Measurements from ENCODE around the gene SEC14L2. TPM values are rescaled to one million over a fixed set of nuclear protein-coding genes. Genes with fewer than 3 reads are reported as not detected.

SEC14L2 gene
- total RNA-seq, 1 experiment from 2014 or later: 14.4 TPM

DNA sequence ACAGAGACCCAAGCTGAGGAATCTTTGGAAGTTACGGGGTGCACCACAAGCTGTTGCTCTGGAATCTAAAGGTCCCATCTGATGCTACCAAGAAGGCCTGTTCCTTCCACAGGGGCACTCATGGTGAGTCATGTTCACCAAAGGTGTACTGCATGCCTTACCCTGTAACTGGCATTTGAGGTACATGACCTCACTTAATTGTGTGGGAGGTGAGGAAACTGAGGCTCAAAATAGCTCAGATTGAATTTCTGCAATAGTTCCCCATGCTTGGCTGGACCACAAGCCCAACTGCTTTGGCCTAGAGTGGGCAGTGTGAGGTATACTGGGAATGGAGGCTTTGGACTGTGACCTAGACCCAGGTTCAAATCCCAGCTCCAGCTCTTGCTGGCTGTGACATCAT lies 37.0 kb downstream of the SEC14L2 start:
- no peak for DNase-seq (ENCODE audit: low spot score)
- intact Hi-C loops (cut with micrococcal nuclease; ENCODE audit: unreplicated experiment): no loop called here
- ChIA-PET POLR2A (ENCODE audit: low non-redundant PET) (interaction anchor here (0.6 kb wide), 1 partner anchor 299 kb away, joined by 3 read pairs; no protein-coding TSS in a partner anchor), CTCF (no interaction called here)
- peak overlapping the region; percentile 100 for H3K27ac ChIP-seq (ENCODE audit: low read depth, low read length, poor library complexity, severe bottlenecking)
- no peaks in the 10 kb centered on the region for H3K9me3 ChIP-seq (ENCODE audit: low read depth, low read length, poor library complexity, severe bottlenecking)
- no TSS peak for BruUV-seq (replicated peaks)
- peaks cover 36% of the 10 kb centered on the region for H3K4me1 ChIP-seq (ENCODE audit: insufficient read depth, low read length, poor library complexity, severe bottlenecking)
- H3K4me3 ChIP-seq (ENCODE audit: low read depth, low read length, poor library complexity, severe bottlenecking): no peak overlapping the region
- peaks cover 3% of the 10 kb centered on the region for H3K36me3 ChIP-seq (ENCODE audit: insufficient read depth, low read length, poor library complexity, severe bottlenecking)
- no peak for TF ChIP-seq CTCF (conservative IDR thresholded peaks at IDR 0.05; ENCODE audit: low read depth, low read length)
- TF ChIP-seq EZH2 (IDR thresholded peaks at IDR 0.05; ENCODE audit: borderline replicate concordance, low read depth, low read length, poor library complexity, severe bottlenecking): no peak
- no peaks in the 10 kb centered on the region for H3K27me3 ChIP-seq (replicated peaks; ENCODE audit: insufficient read depth, low read depth, low read length, poor library complexity)

- TF ChIP-seq CTCF (conservative IDR thresholded peaks at IDR 0.05; ENCODE audit: low read depth, low read length) (no peak), EZH2 (IDR thresholded peaks at IDR 0.05; ENCODE audit: borderline replicate concordance, low read depth, low read length, poor library complexity, severe bottlenecking) (no peak)
- Histone ChIP-seq H3K36me3 (ENCODE audit: insufficient read depth, low read length, poor library complexity, severe bottlenecking) (no peaks in the 10 kb centered on the region), H3K27ac (ENCODE audit: low read depth, low read length, poor library complexity, severe bottlenecking) (peak overlapping the region; percentile 100), H3K9me3 (ENCODE audit: low read depth, low read length, poor library complexity, severe bottlenecking) (no peaks in the 10 kb centered on the region), H3K27me3 (replicated peaks; ENCODE audit: insufficient read depth, low read depth, low read length, poor library complexity) (no peaks in the 10 kb centered on the region), H3K4me1 (ENCODE audit: insufficient read depth, low read length, poor library complexity, severe bottlenecking) (peaks cover 39% of the 10 kb centered on the region), H3K4me3 (ENCODE audit: low read depth, low read length, poor library complexity, severe bottlenecking) (no peak overlapping the region)
- CTCF ChIA-PET: no interaction called here
- DNase-seq (ENCODE audit: low spot score): no peak
- POLR2A ChIA-PET (ENCODE audit: low non-redundant PET): interaction anchor here (0.9 kb wide), 1 partner anchor 11 kb away, joined by 3 read pairs; no protein-coding TSS in a partner anchor
- BruUV-seq (replicated peaks): no TSS peak
- intact Hi-C loops (cut with micrococcal nuclease; ENCODE audit: unreplicated experiment): no loop called here
These were observed 38.0 kb downstream of the SEC14L2 start for GRCh38 chr22:30434843-30435242.

- POLR2A ChIA-PET (ENCODE audit: low non-redundant PET): interaction anchor here (0.6 kb wide), 1 partner anchor 9 kb away, joined by 3 read pairs; no protein-coding TSS in a partner anchor
- peak; percentile 97 for DNase-seq (ENCODE audit: low spot score)
- peaks cover 39% of the 10 kb centered on the region for H3K4me1 ChIP-seq (ENCODE audit: insufficient read depth, low read length, poor library complexity, severe bottlenecking)
- intact Hi-C loops (cut with micrococcal nuclease; ENCODE audit: unreplicated experiment): no loop called here
- H3K27me3 ChIP-seq (replicated peaks; ENCODE audit: insufficient read depth, low read depth, low read length, poor library complexity): no peaks in the 10 kb centered on the region
- H3K4me3 ChIP-seq (ENCODE audit: low read depth, low read length, poor library complexity, severe bottlenecking): peak overlapping the region; percentile 22
- BruUV-seq (replicated peaks): no TSS peak
- no peaks in the 10 kb centered on the region for H3K9me3 ChIP-seq (ENCODE audit: low read depth, low read length, poor library complexity, severe bottlenecking)
- peak; percentile 38 for TF ChIP-seq CTCF (conservative IDR thresholded peaks at IDR 0.05; ENCODE audit: low read depth, low read length)
- TF ChIP-seq EZH2 (IDR thresholded peaks at IDR 0.05; ENCODE audit: borderline replicate concordance, low read depth, low read length, poor library complexity, severe bottlenecking): no peak
- CTCF ChIA-PET: no interaction called here
- no peaks in the 10 kb centered on the region for H3K36me3 ChIP-seq (ENCODE audit: insufficient read depth, low read length, poor library complexity, severe bottlenecking)
- peak overlapping the region; percentile 100 for H3K27ac ChIP-seq (ENCODE audit: low read depth, low read length, poor library complexity, severe bottlenecking)
These were observed 38.9 kb downstream of the SEC14L2 start for GRCh38 chr22:30435674-30436126.
